Measurements from ENCODE around the gene PSG3.
"Not testable (repeated sequence)": the region's sequence is repeated elsewhere in the genome, so short reads cannot be mapped to it uniquely, and the experiment has no call there.

DNA sequence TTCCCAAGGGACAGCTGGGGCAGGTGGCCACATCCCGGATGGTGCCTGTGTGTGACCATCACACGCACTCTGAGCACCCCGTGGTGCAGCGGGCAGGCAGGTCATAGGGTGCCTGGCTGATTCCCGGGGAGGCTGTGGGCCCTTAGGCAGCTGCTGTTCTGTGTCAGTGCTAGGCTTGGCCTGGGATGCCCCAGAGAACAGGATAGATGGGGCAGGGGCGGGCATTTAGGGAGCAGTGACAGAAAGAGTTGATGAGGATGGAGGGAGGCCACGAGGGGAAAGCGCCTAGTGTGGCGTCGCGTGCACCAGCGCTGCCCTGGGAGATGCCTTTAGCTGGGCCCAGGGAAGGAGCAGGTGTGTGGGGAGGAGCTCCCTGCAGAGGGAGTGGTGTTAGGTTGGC, 26.6 kb upstream of the PSG3 start:
- TF ChIP-seq, protein P1, sequence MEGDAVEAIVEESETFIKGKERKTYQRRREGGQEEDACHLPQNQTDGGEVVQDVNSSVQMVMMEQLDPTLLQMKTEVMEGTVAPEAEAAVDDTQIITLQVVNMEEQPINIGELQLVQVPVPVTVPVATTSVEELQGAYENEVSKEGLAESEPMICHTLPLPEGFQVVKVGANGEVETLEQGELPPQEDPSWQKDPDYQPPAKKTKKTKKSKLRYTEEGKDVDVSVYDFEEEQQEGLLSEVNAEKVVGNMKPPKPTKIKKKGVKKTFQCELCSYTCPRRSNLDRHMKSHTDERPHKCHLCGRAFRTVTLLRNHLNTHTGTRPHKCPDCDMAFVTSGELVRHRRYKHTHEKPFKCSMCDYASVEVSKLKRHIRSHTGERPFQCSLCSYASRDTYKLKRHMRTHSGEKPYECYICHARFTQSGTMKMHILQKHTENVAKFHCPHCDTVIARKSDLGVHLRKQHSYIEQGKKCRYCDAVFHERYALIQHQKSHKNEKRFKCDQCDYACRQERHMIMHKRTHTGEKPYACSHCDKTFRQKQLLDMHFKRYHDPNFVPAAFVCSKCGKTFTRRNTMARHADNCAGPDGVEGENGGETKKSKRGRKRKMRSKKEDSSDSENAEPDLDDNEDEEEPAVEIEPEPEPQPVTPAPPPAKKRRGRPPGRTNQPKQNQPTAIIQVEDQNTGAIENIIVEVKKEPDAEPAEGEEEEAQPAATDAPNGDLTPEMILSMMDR (IDR thresholded peaks at IDR 0.05) = not testable (repeated sequence)
- TF ChIP-seq ZFX (IDR thresholded peaks at IDR 0.05; ENCODE audit: borderline replicate concordance) = not testable (repeated sequence)
